Esophagus muscularis mucosa (tissue), 4 donors: Measurements from ENCODE around the gene CLIC6. TPM values are rescaled to one million over a fixed set of nuclear protein-coding genes. Genes with fewer than 3 reads are reported as not detected.

Source experiments
- total RNA-seq, 4 donors: library from RNA; depleted of rRNA; stranded (reverse); fragments of >200 nt; gene quantifications; one replicate each; pipeline versions ENCODE4 v1.1.0 to v1.2.1, GENCODE V29; 2016

The CLIC6 gene
- total RNA-seq, 4 donors from 2014 or later = under 0.01 to 1.9 (median 0.39) TPM

Other genes with a start within 250 kb of the CLIC6 start
- gene SMIM34, start 245.0 kb upstream of the CLIC6 start, total RNA-seq = not detected
- 1 to 10 TPM; 1.5 to 2.9 (median 2.2) TPM for gene KCNE1, start 156.8 kb upstream of the CLIC6 start, total RNA-seq
- 10 to 100 TPM; 32.4 to 58.8 (median 37.9) TPM for gene RCAN1, start 53.9 kb upstream of the CLIC6 start, total RNA-seq